LoVo (cell line): ENCODE data around the gene GIGYF1.
"Not testable (repeated sequence)": the region's sequence is repeated elsewhere in the genome, so short reads cannot be mapped to it uniquely, and the experiment has no call there.

Source experiments
- DNase-seq: peaks from one replicate; pipeline ENCODE4 v3.0.0-alpha.2; 2016; ENCODE audit warnings: low spot score

Gene GIGYF1

GRCh38 chr7:100706672-100707311, 12.7 kb upstream of the GIGYF1 start:
- DNase-seq: no peak

- peak; percentile 100 for DNase-seq
These were observed 12.0 kb upstream of the GIGYF1 start, which contains the start of gene POP7 for GRCh38 chr7:100705753-100706671. TSS of gene POP7 (plus strand) at chr7:100706121. CDS start at chr7:100706831, 710 bp downstream.

- DNase-seq: peak; percentile 83
These were observed 11.3 kb upstream of the GIGYF1 start for GRCh38 chr7:100705320-100705752.

GRCh38 chr7:100701089-100701488, 7.0 kb upstream of the GIGYF1 start:
- not testable (repeated sequence) for DNase-seq

GRCh38 chr7:100699018-100699417, 5.0 kb upstream of the GIGYF1 start:
- no peak for DNase-seq

GRCh38 chr7:100696123-100696521, 2.1 kb upstream of the GIGYF1 start:
- DNase-seq: no peak

- DNase-seq: no peak
These were observed 545 bp downstream of the GIGYF1 start for GRCh38 chr7:100693312-100694097.

GRCh38 chr7:100692578-100692961, 1.5 kb downstream of the GIGYF1 start:
- DNase-seq: no peak

- peak; percentile 66 for DNase-seq
These were observed 2.1 kb downstream of the GIGYF1 start for GRCh38 chr7:100691676-100692577.

GRCh38 chr7:100689230-100690135, 4.6 kb downstream of the GIGYF1 start:
- no peak for DNase-seq

- no peak for DNase-seq
These were observed 5.7 kb downstream of the GIGYF1 start for GRCh38 chr7:100688326-100688860.

GRCh38 chr7:100687751-100688300, 6.2 kb downstream of the GIGYF1 start:
- DNase-seq: no peak

GRCh38 chr7:100687261-100687660, 6.8 kb downstream of the GIGYF1 start:
- DNase-seq: no peak

GRCh38 chr7:100686822-100687211, 7.2 kb downstream of the GIGYF1 start:
- DNase-seq: no peak

- DNase-seq: no peak
These were observed 7.7 kb downstream of the GIGYF1 start for GRCh38 chr7:100686201-100686821.

- no peak for DNase-seq
These were observed 8.4 kb downstream of the GIGYF1 start for GRCh38 chr7:100685631-100686145.

GRCh38 chr7:100685049-100685605, 8.9 kb downstream of the GIGYF1 start:
- DNase-seq: no peak

- no peak for DNase-seq
These were observed 9.5 kb downstream of the GIGYF1 start for GRCh38 chr7:100684534-100685042.
